Urinary bladder (tissue), 4 donors: Measurements from ENCODE around the gene INF2. TPM values are rescaled to one million over a fixed set of nuclear protein-coding genes. Genes with fewer than 3 reads are reported as not detected.

ENCODE experiments used
- DNase-seq: peaks from one replicate; pipeline ENCODE4 v3.0.0-alpha.2; 2015; ENCODE audit errors: extremely low spot score
- H3K27ac ChIP-seq: one replicate; pipeline ENCODE4 v1.5.1; 2013; ENCODE audit warnings: low read depth, mild to moderate bottlenecking, moderate library complexity
- H3K36me3 ChIP-seq: one replicate; pipeline ENCODE4 v1.6.1; 2013; ENCODE audit warnings: mild to moderate bottlenecking, moderate library complexity; ENCODE audit not compliant: insufficient read depth
- H3K4me1 ChIP-seq: one replicate; pipeline ENCODE4 v1.6.1; 2013; ENCODE audit warnings: mild to moderate bottlenecking, moderate library complexity; ENCODE audit not compliant: insufficient read depth
- H3K4me3 ChIP-seq: one replicate; pipeline ENCODE4 v1.5.1; 2013; ENCODE audit warnings: low read depth, low read length
- whole genome bisulfite sequencing: extraction: QIAGEN DNeasy Blood & Tissue Kit; methylation state at CpG from one replicate; pipeline ENCODE4 v1.1.7; 2013; 5-methylcytosine and 5-hydroxymethylcytosine counted together
- polyA plus RNA-seq: library from polyadenylated mRNA; stranded (reverse); fragments of 200-250 nt; gene quantifications from one replicate; pipeline ENCODE4 v1.2.3, GENCODE V29; 2013
- total RNA-seq: library from RNA; depleted of rRNA; stranded (reverse); fragments of >200 nt; gene quantifications from one replicate; pipeline ENCODE4 v1.2.3, GENCODE V29; 2014
- donor health status: healthy with polysubstance abuse.
- donor health status: healthy.

INF2 gene
- total and polyA plus RNA-seq, 2 donors, result 20.6 to 54.2 TPM

DNA sequence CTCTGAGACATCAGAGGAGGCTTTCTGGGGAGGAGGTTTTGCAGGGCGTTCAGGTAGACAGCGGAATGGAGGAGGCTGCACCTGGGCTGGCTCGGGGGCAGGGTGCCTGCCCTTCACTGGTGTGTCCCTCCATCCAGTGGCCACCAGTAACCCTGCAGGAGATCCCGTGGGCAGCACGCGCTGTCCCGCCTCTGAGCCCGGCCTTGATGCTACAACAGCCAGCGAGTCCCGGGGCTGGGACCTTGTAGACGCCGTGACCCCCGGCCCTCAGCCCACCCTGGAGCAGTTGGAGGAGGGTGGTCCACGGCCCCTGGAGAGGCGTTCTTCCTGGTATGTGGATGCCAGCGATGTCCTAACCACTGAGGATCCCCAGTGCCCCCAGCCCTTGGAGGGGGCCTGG is 24.6 kb downstream of the INF2 start:
- Histone ChIP-seq H3K4me1 (no peaks in the 10 kb centered on the region), H3K4me3 (no peak overlapping the region), H3K36me3 (peaks cover 4% of the 10 kb centered on the region), H3K27ac (no peak overlapping the region)
- no peak for DNase-seq
- WGBS, result 89% methylated on average over 16 of the region's 16 CpGs

DNA sequence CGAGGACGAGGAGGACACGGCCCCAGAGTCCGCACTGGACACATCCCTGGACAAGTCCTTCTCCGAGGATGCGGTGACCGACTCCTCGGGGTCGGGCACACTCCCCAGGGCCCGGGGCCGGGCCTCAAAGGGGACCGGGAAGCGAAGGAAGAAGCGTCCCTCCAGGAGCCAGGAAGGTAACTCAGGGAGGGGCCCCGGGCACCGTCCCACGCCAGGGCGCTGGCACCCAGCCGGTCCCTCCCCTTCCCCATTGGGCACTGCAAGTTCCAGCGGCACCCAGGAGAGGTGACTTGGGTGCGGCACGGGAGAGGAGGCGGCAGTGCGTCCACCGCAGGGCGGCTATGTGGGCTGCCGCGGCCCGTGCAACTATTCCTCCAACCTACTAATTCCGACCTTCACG is 25.3 kb downstream of the INF2 start:
- Histone ChIP-seq H3K4me3 (no peak overlapping the region), H3K36me3 (peaks cover 5% of the 10 kb centered on the region), H3K27ac (no peak overlapping the region), H3K4me1 (no peaks in the 10 kb centered on the region)
- no peak for DNase-seq
- WGBS, result 94% methylated on average over 31 of the region's 31 CpGs

DNA sequence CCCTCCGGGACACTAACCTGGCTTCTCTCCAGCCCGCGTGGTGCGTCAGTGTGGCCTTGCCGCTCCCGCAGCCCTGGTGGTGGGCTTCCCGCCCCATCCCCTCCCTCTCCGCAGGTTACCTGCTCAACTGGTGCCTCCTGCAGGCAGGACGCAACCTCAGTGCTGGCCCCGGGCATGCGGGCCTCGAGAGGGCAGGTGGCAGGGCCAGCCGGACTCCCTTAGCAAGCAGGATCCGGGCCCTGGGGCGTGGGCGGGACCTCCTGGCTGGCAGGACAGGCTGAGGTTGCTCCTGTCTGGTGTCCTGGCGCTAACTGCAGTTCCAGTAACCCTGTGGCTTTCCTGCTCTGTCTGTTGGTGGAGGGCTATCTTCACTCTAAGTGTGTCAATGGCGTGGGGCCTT is 26.0 kb downstream of the INF2 start:
- DNase-seq, result no peak
- H3K36me3 ChIP-seq, result peaks cover 5% of the 10 kb centered on the region

DNA sequence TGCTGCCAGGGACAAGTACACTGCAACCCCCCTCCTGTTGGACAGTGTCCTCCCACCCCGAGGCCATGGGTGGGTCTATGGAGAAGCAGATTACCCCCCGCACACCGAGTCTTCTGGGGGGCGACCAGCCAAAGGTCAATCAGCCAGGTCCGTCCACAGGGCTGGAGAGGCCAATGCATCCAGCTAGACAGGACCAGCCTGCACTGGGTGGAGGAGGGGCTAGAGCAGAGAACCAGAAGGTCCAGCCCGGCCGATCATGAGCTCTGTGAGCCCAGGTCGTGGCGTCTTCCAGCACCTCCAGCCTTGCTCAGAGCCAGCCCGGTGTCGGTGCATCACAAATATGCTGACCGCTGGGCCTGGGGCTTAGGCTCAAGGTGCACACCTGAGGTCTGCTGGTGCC is 26.5 kb downstream of the INF2 start:
- Histone ChIP-seq H3K27ac (no peak overlapping the region), H3K4me1 (no peaks in the 10 kb centered on the region), H3K4me3 (no peak overlapping the region), H3K36me3 (peaks cover 5% of the 10 kb centered on the region)
- 89% methylated on average over 12 of the region's 12 CpGs for WGBS
- no peak for DNase-seq

More for the DNA sequence above, 26.0 kb downstream of the INF2 start:
- 89% methylated on average over 18 of the region's 18 CpGs for WGBS
- Histone ChIP-seq H3K4me3 (no peak overlapping the region), H3K4me1 (no peaks in the 10 kb centered on the region), H3K27ac (no peak overlapping the region)

DNA sequence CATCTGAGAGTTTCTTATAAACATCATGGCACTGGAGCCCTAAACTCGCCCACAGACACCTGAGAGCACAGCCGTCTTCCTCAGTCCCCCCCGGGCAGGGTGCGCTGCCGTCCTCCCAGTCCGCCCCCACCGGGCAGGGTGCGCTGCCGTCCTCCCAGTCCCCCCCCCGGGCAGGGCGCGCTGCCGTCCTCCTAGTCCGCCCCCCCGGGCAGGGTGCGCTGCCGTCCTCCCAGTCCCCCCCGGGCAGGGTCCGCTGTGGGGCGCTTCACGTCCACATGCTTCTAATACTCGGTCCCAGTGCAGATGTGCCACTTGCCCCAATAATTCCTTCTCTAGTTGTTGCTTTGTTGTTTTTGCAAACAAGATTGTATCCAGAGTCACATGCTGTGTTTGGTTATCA is 27.7 kb downstream of the INF2 start:
- H3K36me3 ChIP-seq, result peaks cover 5% of the 10 kb centered on the region

DNA sequence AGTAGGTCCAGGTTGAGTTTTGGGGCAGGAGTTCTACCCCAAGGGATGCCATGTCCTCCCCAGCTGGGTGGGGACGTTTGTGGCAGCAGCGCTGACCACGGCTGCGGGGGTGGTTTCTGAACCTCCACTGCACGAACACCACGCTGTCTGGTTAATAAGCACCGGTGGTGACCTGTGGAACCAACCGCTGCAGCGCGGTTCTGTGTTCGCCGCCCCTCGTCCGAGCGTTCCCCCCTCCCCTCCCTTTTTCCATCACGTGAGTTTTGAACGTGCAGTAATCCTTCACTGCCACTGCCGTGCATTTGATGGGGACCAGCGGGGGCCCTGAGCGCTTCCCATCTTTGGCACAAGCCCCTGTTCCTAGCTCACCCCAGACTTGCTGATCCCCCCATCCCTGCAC is 28.2 kb downstream of the INF2 start:
- no peak for DNase-seq
- H3K4me3 ChIP-seq, result no peak overlapping the region
- H3K27ac ChIP-seq, result no peak overlapping the region
- H3K36me3 ChIP-seq, result peaks cover 5% of the 10 kb centered on the region
- H3K4me1 ChIP-seq, result no peaks in the 10 kb centered on the region
- WGBS, result 68% methylated on average over 20 of the region's 20 CpGs

More for the DNA sequence above, 27.7 kb downstream of the INF2 start:
- no peak for DNase-seq
- H3K27ac ChIP-seq, result no peak overlapping the region
- 88% methylated on average over 22 of the region's 22 CpGs for WGBS
- H3K4me1 ChIP-seq, result no peaks in the 10 kb centered on the region
- no peak overlapping the region for H3K4me3 ChIP-seq

DNA sequence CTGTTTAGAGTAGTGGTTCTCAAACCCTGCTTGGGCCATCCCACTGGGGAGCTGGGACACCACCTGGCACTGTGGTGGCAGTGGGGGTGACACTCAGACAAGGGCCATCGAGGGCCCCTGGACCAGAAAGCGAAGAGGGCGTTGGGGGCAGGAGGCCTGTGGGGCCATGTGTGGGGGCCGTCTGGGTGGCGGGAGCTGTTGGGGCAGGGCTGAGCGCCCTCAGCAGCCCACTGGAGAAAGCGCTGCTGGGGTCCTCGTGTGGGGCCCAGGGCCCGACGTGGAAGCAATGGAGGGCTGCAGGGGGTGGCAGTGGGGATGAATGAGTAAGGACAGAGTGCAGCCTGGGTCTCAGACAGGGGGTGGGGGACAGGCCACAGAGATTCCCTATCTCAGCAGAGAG is 28.7 kb downstream of the INF2 start:
- WGBS, result 86% methylated on average over 10 of the region's 10 CpGs
- H3K36me3 ChIP-seq, result peaks cover 5% of the 10 kb centered on the region
- H3K4me3 ChIP-seq, result no peak overlapping the region
- DNase-seq, result no peak
- no peaks in the 10 kb centered on the region for H3K4me1 ChIP-seq
- H3K27ac ChIP-seq, result no peak overlapping the region

DNA sequence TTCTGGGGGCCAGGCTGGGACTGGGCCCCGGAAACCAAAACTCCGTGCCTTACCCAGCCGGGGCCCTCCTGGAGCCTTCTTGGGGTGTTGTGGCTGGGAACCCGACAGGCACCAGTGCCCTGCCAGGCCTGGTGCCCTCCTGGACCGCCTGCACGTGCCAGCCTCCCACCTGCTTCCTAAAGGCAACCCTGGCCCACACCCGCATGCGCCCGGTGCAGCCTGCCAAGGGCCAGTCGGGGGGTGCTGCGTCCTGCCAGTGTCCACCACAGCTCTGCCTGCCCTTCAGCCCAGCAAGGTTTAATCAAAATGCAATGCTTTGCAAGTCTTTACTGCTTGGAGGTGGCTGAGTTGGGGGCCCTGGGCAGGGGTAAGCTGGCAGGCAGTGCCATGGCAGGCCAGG is 29.5 kb downstream of the INF2 start:
- Histone ChIP-seq H3K4me3 (no peak overlapping the region), H3K4me1 (no peaks in the 10 kb centered on the region), H3K36me3 (peaks cover 5% of the 10 kb centered on the region), H3K27ac (no peak overlapping the region)
- WGBS, result 89% methylated on average over 11 of the region's 11 CpGs
- no peak for DNase-seq

DNA sequence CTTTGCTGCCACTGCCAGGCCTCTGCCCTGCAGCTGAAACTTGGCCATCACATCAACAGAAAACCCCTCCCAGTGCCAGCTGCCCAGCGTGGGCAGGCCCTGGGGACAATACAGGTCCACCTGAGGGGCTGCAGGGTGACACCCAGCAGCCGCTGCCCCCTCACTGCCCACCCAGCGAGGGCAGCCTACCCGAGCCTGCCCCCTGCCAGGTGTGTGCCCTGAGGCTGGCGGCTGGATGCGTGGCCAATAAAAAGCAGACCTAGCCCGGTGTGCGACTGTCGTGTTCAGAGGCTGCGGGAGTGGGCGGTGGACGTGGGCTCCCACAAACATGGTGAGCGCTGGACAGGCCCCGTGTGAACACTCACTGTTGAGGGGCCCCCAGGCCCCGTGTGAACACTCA is 29.9 kb downstream of the INF2 start:
- H3K4me3 ChIP-seq, result no peak overlapping the region
- no peak overlapping the region for H3K27ac ChIP-seq
- 89% methylated on average over 15 of the region's 15 CpGs for WGBS
- DNase-seq, result no peak
- H3K4me1 ChIP-seq, result no peaks in the 10 kb centered on the region
- H3K36me3 ChIP-seq, result peaks cover 5% of the 10 kb centered on the region

DNA sequence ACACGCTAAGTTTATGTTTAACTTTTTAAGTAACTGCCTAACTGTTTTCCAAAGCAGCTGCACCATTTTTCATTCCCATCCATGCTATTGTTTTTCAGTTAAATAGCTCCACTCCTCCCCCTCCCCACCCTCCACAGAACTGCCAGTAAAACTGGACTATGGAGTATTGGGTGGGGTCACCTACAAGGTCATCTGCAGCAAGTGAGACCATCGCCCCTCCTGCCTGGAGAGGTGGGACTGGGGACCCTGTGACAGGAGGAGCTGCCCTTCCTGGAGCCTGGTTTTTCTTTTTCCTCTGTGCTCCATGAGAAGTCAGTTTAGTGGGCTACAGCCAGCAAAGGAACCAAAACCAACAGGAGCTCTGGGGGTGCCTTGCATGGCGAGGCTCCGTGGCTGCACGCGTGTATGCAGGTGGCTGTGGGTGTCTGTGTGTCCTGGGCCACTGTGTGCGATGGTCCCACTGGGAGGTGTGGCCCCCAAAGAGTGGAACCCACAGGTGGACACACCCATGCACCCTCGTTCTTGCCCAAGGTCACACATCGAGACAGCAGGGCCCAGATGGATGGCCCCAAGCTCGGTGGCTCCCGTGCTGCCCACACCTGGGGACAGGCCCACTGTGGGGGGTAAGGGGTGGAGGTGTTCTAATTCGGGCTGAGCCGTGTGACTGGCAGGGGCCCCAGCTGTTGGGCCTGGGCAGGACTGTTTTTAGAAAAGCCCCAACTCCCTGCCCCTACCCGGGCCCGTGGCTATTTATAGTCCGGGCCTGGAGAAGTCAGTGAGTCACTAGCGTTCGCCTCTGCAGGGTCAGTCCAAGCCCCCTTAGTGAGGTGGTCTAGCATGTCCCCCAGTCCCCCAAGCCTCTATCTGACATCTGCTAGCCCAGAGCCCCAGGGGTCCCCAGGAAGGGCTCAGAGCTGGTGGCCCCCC is 32.4 kb downstream of the INF2 start:
- 69% methylated on average over 18 of the region's 18 CpGs for WGBS
- no peak for DNase-seq
- H3K4me3 ChIP-seq, result no peak overlapping the region
- H3K27ac ChIP-seq, result no peak overlapping the region
- peaks cover 1% of the 10 kb centered on the region for H3K36me3 ChIP-seq
- H3K4me1 ChIP-seq, result no peaks in the 10 kb centered on the region

DNA sequence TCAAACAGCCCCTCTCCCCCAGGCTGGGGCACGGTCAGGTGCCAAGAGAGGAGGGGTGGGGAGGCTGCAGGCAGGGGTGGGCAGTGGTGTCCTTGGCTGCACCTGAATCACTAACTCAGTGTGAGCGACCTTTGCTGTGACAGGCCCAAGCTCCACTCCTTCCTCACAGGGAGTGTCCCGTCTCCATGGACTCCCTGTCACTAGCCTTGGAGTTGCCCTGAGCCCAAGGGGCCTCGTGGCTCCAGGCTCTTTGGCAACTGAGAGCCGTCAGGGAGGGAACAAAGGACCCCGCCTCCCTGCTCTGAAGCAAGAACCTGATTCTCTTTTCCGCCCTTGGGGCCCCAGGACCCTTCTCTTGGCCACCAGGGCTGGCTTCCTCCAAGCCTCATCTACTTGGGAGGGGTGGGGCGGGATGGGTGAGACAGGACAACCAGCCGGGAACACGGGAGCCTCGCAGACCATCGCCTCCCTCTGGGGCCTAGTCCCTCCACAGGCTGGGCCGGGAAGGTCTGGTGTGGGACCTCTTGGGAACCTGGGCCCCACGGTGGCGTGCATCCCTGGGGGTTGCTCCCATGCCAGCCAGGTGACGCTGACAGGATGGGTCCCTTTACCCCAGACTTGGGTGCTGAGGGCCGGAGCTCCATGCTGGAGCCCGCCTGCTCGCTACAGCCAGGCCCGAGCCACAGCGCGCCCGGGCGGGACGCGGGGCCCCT is 33.7 kb downstream of the INF2 start:
- peaks cover 1% of the 10 kb centered on the region for H3K36me3 ChIP-seq
- H3K27ac ChIP-seq, result no peak overlapping the region
- no peaks in the 10 kb centered on the region for H3K4me1 ChIP-seq
- DNase-seq, result no peak
- peak overlapping the region; percentile 78 for H3K4me3 ChIP-seq
- 58% methylated on average over 26 of the region's 26 CpGs for WGBS

DNA sequence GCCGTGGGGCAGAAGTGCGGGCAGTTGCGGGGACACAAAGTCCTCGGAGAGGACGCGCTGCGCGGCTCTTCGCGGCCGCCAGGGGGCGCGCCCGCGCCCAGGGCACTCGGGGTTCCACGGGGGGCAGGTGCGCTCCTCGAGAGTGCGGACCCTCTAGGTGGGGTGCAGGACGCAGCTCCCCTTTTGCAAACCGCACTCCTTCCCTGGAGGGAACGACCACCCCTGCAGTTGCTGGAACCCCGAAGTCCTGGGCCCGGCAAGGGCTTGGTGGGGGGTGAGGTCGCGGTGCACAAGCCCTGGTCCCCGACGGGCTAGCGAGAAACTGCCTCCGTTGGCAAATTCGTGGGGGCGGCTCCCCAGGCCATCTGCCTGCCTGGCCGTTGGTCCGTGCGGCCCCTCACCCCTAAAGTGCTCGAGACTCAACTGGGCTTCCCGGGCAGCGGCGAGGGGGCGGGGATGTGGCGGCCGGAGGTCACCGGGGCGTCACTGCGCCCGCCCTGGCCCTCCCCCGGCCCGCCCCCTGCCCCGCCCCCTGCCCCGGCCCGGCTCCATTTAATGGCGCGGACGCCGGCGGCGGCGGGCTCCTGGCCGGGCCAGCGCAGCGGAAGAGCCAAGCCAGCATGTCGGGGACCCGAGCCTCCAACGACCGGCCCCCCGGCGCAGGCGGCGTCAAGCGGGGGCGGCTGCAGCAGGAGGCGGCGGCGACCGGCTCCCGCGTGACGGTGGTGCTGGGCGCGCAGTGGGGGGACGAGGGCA is 34.4 kb downstream of the INF2 start, which contains the start of gene ADSS1:
TSS of gene ADSS1 (plus strand) at position 579 of the 756 bp plus-strand sequence. CDS start at position 621, 42 bp downstream.
- 2% methylated on average over 82 of the region's 82 CpGs for WGBS
- no peak for DNase-seq
- peak within 1 kb of the TSS; percentile 40 for H3K27ac ChIP-seq
- H3K4me1 ChIP-seq, result no peaks in the 10 kb centered on the region
- peaks cover 1% of the 10 kb centered on the region for H3K36me3 ChIP-seq
- peak within 1 kb of the TSS; percentile 78 for H3K4me3 ChIP-seq

DNA sequence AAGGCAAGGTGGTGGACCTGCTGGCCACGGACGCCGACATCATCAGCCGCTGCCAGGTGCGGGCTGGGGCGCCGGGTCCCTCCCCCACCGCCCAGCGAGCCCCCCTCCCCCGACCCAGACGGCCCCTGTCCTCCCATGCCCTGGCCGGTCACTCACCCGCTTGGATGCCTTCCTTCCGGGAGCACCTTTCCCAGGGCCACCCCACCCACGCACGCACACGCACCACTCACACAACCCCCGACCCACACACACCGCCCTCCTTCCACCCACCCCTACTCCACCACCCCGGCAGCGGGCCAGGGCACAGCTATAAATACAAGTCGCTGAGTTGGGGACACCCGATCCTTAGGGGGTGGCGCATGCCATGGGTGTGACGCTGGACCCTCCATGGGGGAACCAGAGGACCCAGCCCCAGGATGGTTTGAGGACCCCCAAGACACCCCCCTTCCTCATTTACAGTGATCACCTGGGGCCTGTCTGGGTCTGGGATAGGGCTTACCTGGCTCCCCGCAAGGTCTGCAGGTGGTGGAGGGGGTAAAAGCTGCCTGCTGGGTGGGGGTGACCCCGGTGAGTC is 35.1 kb downstream of the INF2 start:
- DNase-seq, result no peak
- 4% methylated on average over 27 of the region's 27 CpGs for WGBS
- H3K27ac ChIP-seq, result peak overlapping the region; percentile 40

More for the DNA sequence above, 35.1 kb downstream of the INF2 start:
- Histone ChIP-seq H3K36me3 (no peaks in the 10 kb centered on the region), H3K4me1 (no peaks in the 10 kb centered on the region), H3K4me3 (peak overlapping the region; percentile 78)
